ENCODE data around the gene SEZ6L. TPM values are rescaled to one million over a fixed set of nuclear protein-coding genes. Genes with fewer than 3 reads are reported as not detected.

Gene SEZ6L
- total and polyA plus RNA-seq, 2 experiments from 2014 or later: 0.43 to 0.44 TPM

GRCh38 chr22:26199665-26200064 lies 30.4 kb downstream of the SEZ6L start:
- no peaks in the 10 kb centered on the region for H3K36me3 ChIP-seq (replicated peaks; ENCODE audit: insufficient read depth, low read depth)
- H2AFZ ChIP-seq: no peak overlapping the region
- H3K4me1 ChIP-seq (ENCODE audit: insufficient read depth): no peaks in the 10 kb centered on the region
- H3K4me2 ChIP-seq: no peak overlapping the region
- no peaks in the 10 kb centered on the region for H3K9me3 ChIP-seq (ENCODE audit: low read depth)
- TF ChIP-seq EZH2 (IDR thresholded peaks at IDR 0.05; ENCODE audit: borderline replicate concordance): no peak
- TF ChIP-seq CTCF (IDR thresholded peaks at IDR 0.05; ENCODE audit: poor library complexity): no peak
- TF ChIP-seq EZH2phosphoT487 (IDR thresholded peaks at IDR 0.05; ENCODE audit: low read depth, severe bottlenecking, unreplicated experiment): no peak
- no peak overlapping the region for H3K27ac ChIP-seq
- WGBS (ENCODE audit: low lambda C conversion rate, missing lambda C conversion rate): 60% methylated on average over 3 of the region's 3 CpGs
- H3K79me2 ChIP-seq: no peaks in the 10 kb centered on the region
- DNase-seq (ENCODE audit: low spot score): no peak
- H3K4me3 ChIP-seq: no peak overlapping the region
- no peaks in the 10 kb centered on the region for H3K9me2 ChIP-seq (replicated peaks; ENCODE audit: insufficient read depth)
- peaks cover 7% of the 10 kb centered on the region for H3K27me3 ChIP-seq
- no peaks in the 10 kb centered on the region for H4K20me1 ChIP-seq (ENCODE audit: insufficient read depth, poor library complexity, severe bottlenecking)

GRCh38 chr22:26202280-26202924 lies 33.1 kb downstream of the SEZ6L start:
- Histone ChIP-seq H3K9me3 (ENCODE audit: low read depth) (no peaks in the 10 kb centered on the region), H2AFZ (no peak overlapping the region), H3K27ac (no peak overlapping the region), H3K36me3 (replicated peaks; ENCODE audit: insufficient read depth, low read depth) (no peaks in the 10 kb centered on the region), H4K20me1 (ENCODE audit: insufficient read depth, poor library complexity, severe bottlenecking) (no peaks in the 10 kb centered on the region), H3K27me3 (peaks cover 15% of the 10 kb centered on the region), H3K4me1 (ENCODE audit: insufficient read depth) (no peaks in the 10 kb centered on the region), H3K79me2 (no peaks in the 10 kb centered on the region), H3K9me2 (replicated peaks; ENCODE audit: insufficient read depth) (no peaks in the 10 kb centered on the region), H3K4me2 (no peak overlapping the region), H3K4me3 (no peak overlapping the region)
- TF ChIP-seq CTCF (IDR thresholded peaks at IDR 0.05; ENCODE audit: poor library complexity) (no peak), EZH2phosphoT487 (IDR thresholded peaks at IDR 0.05; ENCODE audit: low read depth, severe bottlenecking, unreplicated experiment) (no peak), EZH2 (IDR thresholded peaks at IDR 0.05; ENCODE audit: borderline replicate concordance) (no peak)
- no peak for DNase-seq (ENCODE audit: low spot score)
- 84% methylated on average over 5 of the region's 5 CpGs for WGBS (ENCODE audit: low lambda C conversion rate, missing lambda C conversion rate)

- Histone ChIP-seq H3K4me2 (no peak overlapping the region), H3K27ac (no peak overlapping the region), H3K9me2 (replicated peaks; ENCODE audit: insufficient read depth) (no peaks in the 10 kb centered on the region), H3K4me1 (ENCODE audit: insufficient read depth) (no peaks in the 10 kb centered on the region), H3K79me2 (no peaks in the 10 kb centered on the region), H3K36me3 (replicated peaks; ENCODE audit: insufficient read depth, low read depth) (no peaks in the 10 kb centered on the region), H3K27me3 (peaks cover 15% of the 10 kb centered on the region), H4K20me1 (ENCODE audit: insufficient read depth, poor library complexity, severe bottlenecking) (no peaks in the 10 kb centered on the region), H2AFZ (no peak overlapping the region), H3K9me3 (ENCODE audit: low read depth) (no peaks in the 10 kb centered on the region), H3K4me3 (no peak overlapping the region)
- WGBS (ENCODE audit: low lambda C conversion rate, missing lambda C conversion rate): 76% methylated on average over 4 of the region's 4 CpGs
- TF ChIP-seq EZH2phosphoT487 (IDR thresholded peaks at IDR 0.05; ENCODE audit: low read depth, severe bottlenecking, unreplicated experiment) (no peak), CTCF (IDR thresholded peaks at IDR 0.05; ENCODE audit: poor library complexity) (no peak), EZH2 (IDR thresholded peaks at IDR 0.05; ENCODE audit: borderline replicate concordance) (no peak)
- no peak for DNase-seq (ENCODE audit: low spot score)
Measured at GRCh38 chr22:26205494-26205893, 36.2 kb downstream of the SEZ6L start.

Data from hepatocyte (in vitro differentiated cells).